Stimulated activated CD4-positive, alpha-beta T cell treated with anti-CD3 and anti-CD28 coated beads, TNF-alpha, amount 100 ng/mL, for 48 hours (primary cell): Measurements from ENCODE around the gene CARD10.

ENCODE experiments used
- DNase-seq, 3 donors: peaks; one replicate each; pipeline ENCODE4 v3.0.0-alpha.2; 2020; ENCODE audit warnings: low read depth in 3 of 3

The CARD10 gene, protein sequence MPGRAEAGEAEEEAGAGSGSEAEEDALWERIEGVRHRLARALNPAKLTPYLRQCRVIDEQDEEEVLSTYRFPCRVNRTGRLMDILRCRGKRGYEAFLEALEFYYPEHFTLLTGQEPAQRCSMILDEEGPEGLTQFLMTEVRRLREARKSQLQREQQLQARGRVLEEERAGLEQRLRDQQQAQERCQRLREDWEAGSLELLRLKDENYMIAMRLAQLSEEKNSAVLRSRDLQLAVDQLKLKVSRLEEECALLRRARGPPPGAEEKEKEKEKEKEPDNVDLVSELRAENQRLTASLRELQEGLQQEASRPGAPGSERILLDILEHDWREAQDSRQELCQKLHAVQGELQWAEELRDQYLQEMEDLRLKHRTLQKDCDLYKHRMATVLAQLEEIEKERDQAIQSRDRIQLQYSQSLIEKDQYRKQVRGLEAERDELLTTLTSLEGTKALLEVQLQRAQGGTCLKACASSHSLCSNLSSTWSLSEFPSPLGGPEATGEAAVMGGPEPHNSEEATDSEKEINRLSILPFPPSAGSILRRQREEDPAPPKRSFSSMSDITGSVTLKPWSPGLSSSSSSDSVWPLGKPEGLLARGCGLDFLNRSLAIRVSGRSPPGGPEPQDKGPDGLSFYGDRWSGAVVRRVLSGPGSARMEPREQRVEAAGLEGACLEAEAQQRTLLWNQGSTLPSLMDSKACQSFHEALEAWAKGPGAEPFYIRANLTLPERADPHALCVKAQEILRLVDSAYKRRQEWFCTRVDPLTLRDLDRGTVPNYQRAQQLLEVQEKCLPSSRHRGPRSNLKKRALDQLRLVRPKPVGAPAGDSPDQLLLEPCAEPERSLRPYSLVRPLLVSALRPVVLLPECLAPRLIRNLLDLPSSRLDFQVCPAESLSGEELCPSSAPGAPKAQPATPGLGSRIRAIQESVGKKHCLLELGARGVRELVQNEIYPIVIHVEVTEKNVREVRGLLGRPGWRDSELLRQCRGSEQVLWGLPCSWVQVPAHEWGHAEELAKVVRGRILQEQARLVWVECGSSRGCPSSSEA

DNA sequence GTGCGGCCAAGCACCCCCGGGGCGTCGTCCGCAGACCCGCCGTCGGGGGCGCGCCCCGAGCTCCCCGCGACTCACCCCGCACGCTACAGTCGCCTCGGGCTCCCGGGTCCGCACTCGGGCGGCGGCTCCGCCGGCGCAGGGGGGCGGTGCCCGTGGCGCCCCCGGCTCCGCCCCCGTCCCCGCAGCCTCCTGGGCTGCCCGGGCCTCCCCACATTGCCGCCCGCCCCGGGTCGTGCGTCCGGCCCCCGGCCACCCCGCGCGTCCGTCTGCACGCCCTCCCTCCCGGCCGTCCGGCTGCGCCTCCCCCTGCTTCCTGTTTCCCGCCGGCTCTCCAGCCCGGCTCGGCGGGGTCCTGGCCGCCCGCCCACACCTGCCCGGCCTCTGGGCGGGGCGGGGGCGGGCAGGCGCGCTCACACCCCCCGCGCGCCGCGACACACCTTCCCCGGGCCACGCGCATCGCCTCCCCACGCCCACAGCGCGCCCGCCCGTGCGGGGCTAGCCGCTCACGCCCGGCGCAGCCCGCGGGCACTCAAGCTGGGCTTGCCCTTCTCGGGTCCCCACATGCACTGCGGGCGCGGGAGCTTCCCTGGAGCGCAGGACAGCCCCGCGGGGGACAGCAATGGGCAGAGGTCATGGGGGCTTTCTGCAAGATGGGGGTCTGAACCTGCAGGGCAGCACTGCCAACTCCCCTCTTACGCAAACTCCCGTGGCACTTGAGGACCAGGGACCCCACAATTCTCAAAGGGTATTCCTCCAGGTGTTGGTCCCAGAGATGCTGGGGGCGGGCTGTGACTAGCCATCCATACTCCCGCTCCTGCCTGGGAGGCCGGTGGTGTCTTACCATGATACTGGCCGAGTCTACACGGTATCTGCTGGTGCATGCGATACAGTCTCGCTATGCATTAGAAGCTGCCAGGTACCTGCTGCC is at the start of gene CARD10:
Gene CARD10 (minus strand): TSS at position 148 of the 928 bp plus-strand sequence. CDS start 215 bp downstream, outside the sequence.
- no peak for DNase-seq

DNA sequence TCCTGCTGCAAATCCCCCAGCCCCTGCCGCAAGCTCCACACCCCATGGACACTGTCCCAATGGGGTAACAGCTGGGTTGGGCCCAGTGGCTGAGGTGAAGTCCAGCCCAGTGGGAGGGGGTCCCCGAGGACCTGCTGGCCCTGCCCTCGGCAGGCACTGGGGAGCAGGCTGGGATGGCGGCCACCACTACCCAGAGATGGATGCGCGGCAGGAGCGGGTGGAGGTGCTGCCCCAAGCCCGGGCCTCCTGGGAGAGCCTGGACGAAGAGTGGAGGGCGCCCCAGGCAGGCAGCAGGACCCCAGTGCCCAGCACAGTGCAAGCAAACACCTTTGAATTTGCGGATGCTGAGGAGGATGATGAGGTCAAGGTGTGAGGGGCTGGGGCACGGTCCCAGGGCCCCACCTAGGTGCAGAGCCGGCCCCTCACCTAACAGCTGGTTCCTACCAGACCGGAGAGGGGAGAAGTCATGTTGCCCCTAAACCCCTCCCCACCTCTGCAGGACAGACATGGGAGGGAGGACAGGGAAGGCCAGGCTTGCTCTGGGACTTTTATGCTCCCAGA is 49.3 kb upstream of the CARD10 start:
- no peak for DNase-seq

DNA sequence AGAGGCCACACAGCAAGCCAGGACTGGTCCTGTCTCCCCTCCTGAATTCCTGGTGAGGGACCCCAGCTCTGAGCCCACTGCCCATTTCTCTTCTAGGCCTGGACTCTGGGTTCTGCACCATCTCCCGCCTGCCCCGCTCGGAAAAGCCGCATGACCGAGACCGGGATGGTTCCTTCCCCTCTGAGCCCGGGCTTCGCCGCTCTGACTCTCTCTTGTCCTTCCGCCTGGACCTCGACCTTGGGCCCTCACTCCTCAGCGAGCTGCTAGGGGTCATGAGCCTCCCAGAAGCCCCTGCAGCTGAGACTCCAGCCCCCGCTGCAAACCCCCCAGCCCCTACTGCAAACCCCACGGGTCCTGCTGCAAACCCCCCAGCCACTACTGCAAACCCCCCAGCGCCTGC is 48.8 kb upstream of the CARD10 start:
- DNase-seq, result no peak

DNA sequence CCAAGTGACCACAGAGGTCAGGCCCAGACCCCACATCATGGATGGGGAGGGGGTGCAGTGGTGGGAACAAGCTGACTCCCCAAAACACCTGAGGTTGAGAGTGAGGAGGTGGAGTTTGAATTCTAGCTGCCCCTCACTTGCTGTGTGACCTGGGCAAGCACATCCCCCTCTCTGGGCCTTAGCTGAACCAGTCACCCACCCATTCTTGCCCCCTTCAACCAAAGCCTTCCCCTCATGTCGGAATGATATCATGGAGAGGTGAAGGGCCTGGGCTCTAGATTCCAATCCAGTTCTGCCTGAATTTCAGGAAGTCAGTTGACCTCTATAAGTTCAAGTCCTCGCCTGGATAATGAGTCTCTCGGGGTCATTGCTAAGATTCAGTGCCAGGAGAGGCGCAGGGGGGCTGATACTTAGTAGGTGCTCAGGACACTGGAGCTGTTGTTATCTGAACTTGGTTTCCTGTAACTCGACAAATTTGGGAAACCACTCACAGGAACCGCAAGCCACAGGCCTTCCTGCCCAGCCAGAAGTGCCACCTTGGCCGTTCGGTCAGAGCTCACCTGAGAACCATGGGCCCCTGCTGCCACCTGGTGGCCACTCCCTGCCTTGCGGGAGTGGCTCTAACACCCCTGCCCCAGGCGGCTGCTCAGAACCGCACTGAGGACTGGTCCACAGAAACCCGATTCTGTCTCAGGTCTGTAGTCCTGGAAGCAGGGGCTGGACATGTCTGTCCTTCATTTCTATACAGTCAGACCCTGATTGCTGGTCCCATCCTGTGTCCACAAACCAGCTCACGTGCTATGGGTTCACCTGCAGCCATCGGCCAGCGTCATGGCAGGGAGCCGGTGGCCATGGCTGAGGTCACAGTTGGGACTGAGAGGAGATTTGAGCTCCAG is 47.9 kb upstream of the CARD10 start:
- peak; percentile 81 to 90 (median 84) for DNase-seq

DNA sequence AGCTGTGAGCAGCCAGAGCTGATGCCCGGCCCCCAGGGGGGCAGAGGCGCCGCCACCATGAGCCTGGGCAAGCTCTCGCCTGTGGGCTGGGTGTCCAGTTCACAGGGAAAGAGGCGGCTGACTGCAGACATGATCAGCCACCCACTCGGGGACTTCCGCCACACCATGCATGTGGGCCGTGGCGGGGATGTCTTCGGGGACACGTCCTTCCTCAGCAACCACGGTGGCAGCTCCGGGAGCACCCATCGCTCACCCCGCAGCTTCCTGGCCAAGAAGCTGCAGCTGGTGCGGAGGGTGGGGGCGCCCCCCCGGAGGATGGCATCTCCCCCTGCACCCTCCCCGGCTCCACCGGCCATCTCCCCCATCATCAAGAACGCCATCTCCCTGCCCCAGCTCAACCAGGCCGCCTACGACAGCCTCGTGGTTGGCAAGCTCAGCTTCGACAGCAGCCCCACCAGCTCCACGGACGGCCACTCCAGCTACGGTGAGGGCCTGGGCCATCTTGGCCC is 47.2 kb upstream of the CARD10 start:
- no peak for DNase-seq

DNA sequence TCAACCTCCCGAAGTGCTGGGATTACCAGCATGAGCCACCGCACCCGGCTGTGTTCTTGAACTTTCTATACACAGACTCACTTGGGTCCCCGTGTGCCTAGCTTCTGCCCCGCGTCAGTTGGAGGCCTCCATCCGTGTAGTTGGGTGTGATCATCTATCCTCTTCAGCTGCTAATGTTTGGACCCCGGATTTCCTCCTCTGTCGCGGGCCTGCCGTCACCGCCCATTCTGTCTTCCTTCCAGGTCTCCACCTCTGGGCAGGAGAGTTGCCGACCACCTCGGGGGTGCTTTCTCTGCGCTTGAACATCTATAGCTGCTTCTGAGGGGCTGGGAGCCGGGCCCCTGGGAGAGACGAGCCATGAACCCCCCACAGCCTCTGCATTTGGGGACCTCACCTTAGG is 46.6 kb upstream of the CARD10 start:
- DNase-seq, result no peak

DNA sequence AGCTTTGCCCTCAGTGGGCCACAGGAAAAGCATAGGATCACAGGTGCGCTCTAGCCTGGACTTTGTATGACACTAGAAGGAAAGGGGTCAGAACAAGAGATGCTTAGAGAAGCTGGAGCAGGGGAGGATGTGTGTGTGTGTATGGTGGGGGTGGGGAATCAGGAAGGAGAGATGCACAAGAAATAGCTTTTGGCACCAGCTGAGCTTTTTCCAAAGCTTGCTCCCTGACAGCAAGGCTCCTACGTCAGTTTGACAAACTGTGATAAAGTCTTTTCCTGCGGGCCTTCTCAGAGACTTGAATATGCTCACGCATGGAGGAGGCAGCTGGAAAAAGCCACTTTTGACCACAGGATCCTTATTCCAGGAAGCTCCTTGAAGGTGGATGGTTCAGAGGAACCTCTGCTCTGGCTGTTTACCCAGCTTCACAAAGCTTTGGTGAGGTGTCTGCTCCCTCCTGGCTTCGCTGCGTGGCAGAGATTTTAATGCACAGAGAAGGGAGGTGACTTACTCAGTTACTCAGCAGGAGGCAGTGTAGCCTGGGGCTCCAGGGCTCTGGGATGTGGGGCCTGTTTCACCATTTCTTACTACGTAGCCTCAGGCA is 45.0 kb upstream of the CARD10 start:
- no peak for DNase-seq

DNA sequence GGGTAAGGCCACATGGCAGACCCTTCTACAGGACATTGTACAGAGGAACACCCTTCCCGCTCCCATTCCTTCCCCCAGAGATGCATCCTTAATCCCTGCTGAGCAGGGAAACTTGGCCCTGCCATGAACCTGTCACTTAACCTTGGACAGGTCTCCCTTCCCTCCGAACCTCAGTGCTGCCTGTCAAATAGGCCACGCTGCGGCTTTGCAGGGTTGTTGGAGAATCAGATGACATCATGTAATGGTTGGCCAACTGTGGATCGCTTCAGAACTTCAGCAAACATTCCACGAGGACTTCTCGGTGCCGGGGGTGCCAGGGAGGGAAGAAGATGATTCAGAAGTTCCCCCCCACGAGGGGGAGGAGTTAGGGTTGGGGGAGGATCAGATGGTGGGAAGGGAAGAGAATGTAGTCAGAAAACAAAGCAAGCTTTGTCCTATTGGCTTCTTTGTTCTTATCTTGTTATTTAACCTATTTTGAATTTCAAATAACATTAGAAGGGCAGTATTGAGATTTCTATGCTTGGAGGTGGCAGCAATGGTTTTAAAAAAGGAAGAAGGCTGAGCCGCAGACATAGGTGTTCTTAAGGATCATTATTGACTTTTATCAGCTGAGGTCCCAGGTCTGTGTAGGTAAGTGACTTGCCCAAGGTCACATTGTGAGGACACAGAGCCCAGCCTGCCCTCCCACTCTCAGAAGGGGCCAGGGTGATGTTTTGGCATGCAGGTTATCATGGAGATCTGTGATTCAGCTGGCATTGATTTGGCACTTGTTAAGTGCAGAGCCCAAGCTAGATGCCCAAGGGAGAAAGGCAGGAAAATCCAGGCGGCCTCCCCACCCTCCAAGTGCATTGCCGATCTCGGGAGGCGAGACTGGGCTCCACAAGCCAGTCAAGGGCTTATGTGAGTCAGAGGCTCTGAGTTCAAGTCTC is 44.2 kb upstream of the CARD10 start:
- no peak for DNase-seq

DNA sequence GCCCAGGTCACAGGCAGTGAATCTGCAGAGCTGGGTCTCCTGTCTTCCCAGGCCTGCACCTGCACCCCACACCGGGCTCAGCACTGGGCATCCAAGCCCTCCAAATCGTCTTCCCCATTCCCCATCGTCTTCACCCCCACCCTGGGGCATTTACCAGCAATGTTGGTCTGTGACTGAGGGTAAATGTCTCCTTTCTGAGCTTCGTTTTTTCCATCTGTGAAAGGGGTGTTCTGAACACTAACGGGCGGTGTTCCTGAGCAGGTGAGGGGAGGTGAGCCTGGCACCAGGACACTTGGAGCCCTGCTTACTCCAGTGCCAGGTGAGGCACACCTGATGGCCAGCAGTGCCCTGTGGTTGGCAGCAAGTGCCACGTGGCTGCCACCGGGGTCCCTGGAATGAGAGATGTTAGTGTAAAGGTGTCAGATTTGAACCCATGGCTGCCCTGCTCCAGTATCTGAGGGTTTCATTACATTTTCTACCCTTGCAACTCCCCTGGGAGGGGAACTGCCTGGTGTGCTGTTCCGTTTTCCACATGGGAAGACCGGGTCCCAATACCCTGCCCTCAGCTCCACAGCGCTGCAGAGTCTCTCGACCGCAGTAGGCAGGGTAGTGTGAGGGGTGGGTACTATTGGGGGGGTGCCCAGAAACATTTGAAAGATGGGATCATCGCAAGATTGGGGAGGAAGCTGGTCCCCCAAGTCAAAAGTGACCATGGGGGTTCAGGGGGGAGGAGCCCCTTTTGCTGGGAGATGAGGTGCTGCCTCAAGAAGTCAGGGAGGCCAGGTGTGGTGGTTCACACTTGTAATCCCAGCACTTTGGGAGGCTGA is 43.0 kb upstream of the CARD10 start:
- DNase-seq, result no peak

DNA sequence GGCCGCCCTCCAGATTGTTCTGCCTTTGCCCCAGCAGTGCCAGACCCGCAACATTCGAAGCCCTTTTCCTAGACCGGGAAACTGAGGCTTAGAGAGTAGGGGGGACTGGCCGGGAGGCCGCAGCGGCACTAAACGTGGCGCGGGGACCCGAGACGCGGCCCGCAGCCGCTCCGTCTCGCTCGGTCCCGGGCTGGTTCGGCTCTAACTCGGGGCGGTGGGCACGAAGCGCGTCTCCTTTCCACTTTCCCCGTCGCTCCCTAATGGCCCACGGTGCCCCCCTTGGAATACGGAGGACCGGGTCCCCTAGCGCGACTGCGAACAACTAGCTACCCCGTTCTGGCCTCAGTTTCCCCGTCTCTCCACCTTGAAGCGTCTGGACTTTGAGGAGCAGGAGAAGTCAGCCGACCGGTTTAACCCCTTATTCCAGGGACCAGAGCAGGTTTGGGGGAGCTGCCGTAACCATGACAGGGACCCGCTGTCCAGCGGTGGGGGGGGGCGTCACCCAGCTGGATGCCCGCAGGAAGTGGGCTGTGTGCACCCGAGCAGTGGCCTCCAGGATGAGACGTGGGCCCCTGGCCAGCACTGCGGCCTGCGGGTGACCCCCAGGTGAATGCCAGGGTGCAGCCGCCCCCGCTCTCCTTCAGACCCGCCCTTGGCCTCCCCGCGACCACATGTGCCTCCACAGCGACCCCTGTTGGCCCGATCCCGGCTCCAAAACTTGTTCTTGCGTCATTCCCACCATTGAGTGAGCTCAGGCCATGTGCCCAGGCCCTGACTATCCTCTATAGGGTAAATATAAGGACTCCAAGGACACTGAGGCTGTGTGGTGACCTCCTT is 42.2 kb upstream of the CARD10 start:
- DNase-seq, result peak; percentile 67 to 88 (median 79)

DNA sequence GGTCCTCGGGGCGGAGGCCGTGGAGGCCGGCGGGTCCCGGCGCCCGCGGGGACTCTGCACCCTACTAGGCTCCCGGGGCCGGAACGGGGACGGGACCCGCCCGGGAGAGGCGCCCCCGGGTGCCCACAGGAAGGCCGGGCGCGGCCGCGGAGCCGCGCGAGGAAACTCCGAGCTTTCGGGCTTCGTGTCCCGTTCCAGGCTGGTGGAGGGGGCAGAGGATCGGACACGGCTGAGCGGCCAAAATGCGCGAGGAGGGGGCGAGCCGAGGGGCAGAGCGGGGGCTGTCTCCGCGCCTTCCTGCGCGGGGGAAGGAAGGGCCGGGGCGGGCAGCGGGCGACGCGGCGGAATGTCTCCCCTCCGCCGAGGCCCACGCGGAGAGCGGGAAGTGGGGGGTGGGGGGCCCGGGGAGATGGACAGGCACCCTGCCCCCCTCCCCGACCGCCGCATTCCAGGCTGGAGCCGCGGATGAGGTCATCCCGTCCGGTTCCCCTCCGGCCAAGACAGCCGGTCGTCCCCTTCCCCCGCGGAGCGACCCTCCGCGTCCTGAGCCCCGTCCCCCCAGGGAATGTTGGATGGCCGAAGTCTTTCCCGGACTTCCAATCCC is 41.5 kb upstream of the CARD10 start:
- DNase-seq, result no peak

DNA sequence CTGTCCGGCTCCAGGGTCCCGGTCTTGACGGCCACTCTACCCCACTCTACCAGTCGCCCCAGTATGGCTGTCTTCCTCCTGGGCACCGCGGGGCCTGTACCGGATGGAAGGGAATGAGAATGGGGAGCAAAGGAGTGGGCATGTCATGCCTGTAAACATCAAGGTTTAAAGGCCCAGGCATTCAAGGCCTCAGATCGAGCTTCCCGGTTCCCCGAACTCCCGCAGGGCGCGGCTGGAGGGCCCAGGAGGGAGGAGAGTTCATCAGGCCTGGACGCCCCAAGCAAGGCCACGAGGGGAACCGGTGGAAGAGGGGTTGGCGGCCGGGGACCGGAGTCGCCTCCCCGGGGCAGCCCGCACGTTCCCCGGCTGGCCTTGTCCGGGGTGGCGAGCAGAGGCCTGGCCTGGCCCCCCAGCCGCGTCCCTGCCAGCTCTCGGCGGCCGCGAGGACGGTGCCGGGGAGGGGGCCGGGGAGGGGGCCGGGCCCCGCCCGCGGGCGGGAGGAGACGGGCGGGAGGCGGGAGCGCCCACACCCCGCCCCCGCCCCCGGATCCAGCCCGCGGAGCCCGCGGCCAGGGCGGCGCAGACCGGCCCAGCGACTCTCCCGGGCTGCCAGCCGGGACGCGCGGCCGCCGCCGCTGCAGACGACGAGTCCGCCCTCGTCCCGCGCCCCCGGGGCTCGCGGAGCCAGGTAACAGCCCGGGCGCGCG is 40.8 kb upstream of the CARD10 start, which contains the start of gene CDC42EP1:
Gene CDC42EP1 (plus strand): TSS at position 580 of the 707 bp plus-strand sequence. CDS start 5,870 bp downstream, outside the sequence.
- no peak for DNase-seq

DNA sequence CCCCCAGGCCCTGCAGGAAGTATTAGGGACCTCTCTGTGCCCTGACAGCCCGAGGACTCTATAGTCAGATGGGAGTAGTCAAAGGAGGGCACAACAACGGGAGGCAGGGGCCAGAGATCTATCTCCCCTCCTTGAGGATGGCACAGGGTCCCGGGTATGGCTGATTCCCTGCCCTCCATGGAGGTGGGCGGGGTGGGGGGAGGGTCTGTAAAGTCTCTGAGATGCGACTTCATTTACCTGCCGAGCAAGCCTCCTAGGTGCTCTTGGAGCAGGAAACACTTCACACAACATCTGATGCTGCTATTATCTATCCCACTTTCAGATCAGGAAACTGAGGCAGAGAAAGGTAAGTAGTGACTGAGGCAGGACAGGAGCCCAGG is 40.3 kb upstream of the CARD10 start:
- no peak for DNase-seq

DNA sequence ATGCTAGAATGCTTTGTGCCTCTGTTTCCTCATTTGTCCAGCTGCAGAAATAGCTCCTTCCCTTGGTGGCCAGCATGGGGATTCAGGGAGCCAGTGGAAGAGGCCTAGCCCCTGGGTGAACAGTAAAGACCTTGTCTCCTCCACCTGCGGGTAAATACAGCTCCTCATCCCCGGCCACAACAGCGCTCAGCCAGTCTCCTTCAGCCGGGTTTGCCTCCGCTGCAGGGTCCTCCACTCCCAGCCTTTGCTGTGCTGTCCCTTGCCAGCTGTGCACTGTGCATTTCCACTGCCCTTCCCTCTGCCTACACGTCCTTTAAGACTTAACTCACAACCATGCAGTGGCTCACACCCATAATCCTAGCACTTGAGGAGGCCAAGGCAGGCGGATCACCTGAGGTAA is 39.6 kb upstream of the CARD10 start:
- no peak for DNase-seq

DNA sequence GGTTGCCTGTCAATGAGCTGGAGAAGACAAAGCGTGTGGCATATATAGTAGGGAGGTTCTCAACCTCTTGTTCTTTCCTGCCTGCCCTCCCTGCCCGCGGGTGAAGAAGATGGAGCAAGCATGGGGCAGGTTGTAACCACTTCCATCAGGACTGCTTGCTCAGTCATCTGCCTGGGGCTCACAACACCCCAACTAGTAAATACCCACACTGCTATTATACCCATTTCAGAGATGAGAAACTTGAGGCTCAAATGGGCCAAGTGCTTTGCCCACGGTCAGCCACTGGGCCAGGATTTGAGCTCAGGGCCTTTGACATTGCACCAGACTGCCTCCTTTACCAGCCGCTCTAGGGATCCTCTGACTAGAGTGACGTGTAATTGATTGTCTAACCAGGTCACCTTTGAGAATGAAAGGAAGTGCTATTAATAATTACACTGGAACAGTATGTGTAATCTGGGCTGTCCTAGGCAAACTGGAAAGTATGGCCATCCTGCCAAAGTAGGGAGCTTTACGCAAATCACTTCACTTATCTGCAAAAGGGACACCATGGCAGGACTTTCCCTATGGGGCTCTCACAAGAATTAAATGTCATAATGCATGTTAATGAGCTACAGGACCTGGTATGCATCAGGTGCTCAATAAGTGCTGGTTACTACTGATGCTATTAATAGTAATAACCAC is 38.2 kb upstream of the CARD10 start:
- no peak for DNase-seq
